Activated naive CD8-positive, alpha-beta T cell (primary cell): ENCODE results near the gene KIRREL3.

Experiments used
- H3K27ac Mint-ChIP-seq: one replicate; pipeline ENCODE4 v1.8.0; 2021; ENCODE audit warnings: mixed read lengths
- H3K27me3 Mint-ChIP-seq: one replicate; pipeline ENCODE4 v1.8.0; 2021; ENCODE audit warnings: mixed read lengths
- H3K36me3 Mint-ChIP-seq: one replicate; pipeline ENCODE4 v1.8.0; 2021; ENCODE audit warnings: mixed read lengths
- H3K4me1 Mint-ChIP-seq: one replicate; pipeline ENCODE4 v1.8.0; 2021; ENCODE audit warnings: low read depth, mixed read lengths
- H3K4me3 Mint-ChIP-seq: one replicate; pipeline ENCODE4 v1.8.0; 2021; ENCODE audit warnings: mild to moderate bottlenecking, mixed read lengths
- H3K9me3 Mint-ChIP-seq: one replicate; pipeline ENCODE4 v1.8.0; 2021; ENCODE audit warnings: low read depth, mixed read lengths

Gene KIRREL3

DNA sequence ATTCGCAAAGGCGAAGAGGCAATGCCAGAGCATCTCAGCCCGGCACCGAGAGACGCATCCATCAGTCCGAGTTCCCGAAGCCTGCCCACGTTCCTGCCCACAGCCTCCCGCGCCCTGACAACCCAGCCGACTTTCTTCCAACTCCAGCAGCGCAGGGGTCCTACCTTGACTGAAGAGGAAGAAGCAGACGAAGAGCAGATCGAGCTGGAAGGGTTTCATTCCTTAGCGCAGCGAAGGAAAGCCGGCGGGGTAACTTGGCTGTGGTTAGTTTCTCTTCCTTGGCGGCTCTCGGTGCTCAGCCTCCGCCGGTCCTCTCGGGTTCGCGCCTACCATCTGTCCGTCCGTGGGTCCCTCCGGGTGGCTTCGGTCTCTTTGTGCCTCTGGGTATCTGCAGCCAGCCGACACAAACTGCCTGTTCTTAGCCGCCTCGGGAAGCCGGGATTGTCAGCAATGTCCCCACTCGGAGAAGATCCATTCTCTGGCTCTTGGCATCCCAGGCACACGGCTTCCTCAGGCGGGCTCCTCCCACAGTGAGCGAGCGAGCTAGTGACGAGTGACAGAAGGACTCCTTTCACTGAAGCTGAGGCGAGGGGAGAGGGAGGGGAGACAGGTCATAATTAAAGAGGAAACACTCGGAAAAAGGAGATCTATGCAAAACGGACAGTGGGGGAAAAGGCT lies at the start of gene KIRREL3:
TSS of gene KIRREL3 (minus strand) at position 480 of the 678 bp plus-strand sequence.
- H3K4me1 Mint-ChIP-seq, result no peaks in the 10 kb centered on the region
- peaks cover 36% of the 10 kb centered on the region for H3K27me3 Mint-ChIP-seq
- no peaks in the 10 kb centered on the region for H3K36me3 Mint-ChIP-seq
- no peak within 1 kb of the TSS for H3K4me3 Mint-ChIP-seq
- no peak within 1 kb of the TSS for H3K27ac Mint-ChIP-seq
- no peaks in the 10 kb centered on the region for H3K9me3 Mint-ChIP-seq

DNA sequence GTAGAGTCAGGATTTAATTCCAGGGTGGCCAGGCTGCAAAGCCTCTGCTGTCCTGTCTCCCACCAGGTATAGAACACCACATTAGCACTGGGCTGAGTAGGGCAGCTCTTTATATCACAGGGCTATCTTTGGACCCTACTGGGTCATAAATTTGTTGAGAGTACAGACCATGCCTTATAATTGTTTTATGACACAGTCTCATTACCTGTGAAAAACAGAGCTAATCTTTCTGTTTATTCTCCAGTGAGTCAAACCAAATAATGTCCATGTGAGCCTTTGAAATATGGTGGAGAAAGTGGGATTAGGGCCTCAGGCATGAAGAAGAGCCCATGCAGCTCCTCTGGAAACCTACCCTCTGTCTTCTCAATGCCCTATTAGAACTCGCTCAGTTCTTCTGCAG lies 49.6 kb upstream of the KIRREL3 start:
- Mint-ChIP-seq H3K27ac (no peak overlapping the region), H3K9me3 (no peaks in the 10 kb centered on the region), H3K27me3 (no peaks in the 10 kb centered on the region), H3K4me1 (no peaks in the 10 kb centered on the region), H3K4me3 (no peak overlapping the region), H3K36me3 (no peaks in the 10 kb centered on the region)

DNA sequence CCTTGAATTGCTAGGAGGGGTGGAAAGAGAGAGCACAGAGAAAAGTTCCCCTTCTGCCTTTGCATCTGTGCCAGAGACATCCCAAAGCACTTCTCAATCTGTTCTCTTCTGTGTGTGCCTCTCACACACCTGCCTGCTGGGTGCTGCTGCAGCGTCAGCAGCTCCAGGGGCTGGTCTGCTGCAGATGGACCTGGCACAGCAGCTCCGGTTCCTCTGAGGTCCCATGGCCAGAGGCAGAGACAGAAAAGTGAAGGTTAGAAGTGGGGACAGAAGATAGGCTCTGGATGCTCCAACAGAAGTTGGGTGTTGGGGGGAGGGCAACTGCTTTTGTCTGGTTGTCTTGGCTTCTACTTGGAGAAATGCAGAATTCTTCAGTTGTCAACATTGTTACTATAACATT lies 48.9 kb upstream of the KIRREL3 start:
- Mint-ChIP-seq H3K9me3 (no peaks in the 10 kb centered on the region), H3K4me1 (no peaks in the 10 kb centered on the region), H3K36me3 (no peaks in the 10 kb centered on the region), H3K4me3 (no peak overlapping the region), H3K27me3 (no peaks in the 10 kb centered on the region), H3K27ac (no peak overlapping the region)

- peaks cover 2% of the 10 kb centered on the region for H3K27me3 Mint-ChIP-seq
- no peaks in the 10 kb centered on the region for H3K4me1 Mint-ChIP-seq
- H3K27ac Mint-ChIP-seq, result no peak overlapping the region
- H3K36me3 Mint-ChIP-seq, result no peaks in the 10 kb centered on the region
- no peak overlapping the region for H3K4me3 Mint-ChIP-seq
- no peaks in the 10 kb centered on the region for H3K9me3 Mint-ChIP-seq
These were observed 44.0 kb upstream of the KIRREL3 start for GRCh38 chr11:127044535-127044934.

DNA sequence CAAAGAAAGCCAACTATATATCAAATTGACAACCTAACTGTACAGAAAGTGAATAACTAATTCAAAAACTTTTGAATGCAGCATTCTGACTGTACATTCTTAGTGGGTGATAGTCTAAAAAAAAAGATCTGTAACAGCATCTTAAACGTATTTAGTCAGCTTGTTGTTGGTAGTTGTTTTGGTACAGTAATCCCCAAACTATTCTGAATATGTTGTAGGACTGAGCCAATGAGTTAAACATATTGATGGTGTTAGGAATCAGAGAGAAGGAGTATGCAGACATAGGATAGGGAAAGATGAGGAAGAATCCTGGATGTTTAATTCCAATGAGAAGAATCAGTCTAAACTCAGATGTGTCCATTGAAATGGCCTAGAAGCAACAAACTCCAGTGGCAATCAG lies 41.9 kb upstream of the KIRREL3 start:
- no peaks in the 10 kb centered on the region for H3K36me3 Mint-ChIP-seq
- H3K9me3 Mint-ChIP-seq, result no peaks in the 10 kb centered on the region
- H3K27ac Mint-ChIP-seq, result no peak overlapping the region
- H3K4me1 Mint-ChIP-seq, result no peaks in the 10 kb centered on the region
- no peak overlapping the region for H3K4me3 Mint-ChIP-seq
- H3K27me3 Mint-ChIP-seq, result peaks cover 8% of the 10 kb centered on the region

GRCh38 chr11:127039591-127039990 lies 39.0 kb upstream of the KIRREL3 start:
- Mint-ChIP-seq H3K9me3 (peaks cover 3% of the 10 kb centered on the region), H3K36me3 (no peaks in the 10 kb centered on the region)

GRCh38 chr11:127037596-127037995 lies 37.0 kb upstream of the KIRREL3 start:
- Mint-ChIP-seq H3K27me3 (peaks cover 9% of the 10 kb centered on the region), H3K9me3 (peaks cover 5% of the 10 kb centered on the region), H3K36me3 (no peaks in the 10 kb centered on the region), H3K27ac (no peak overlapping the region), H3K4me1 (no peaks in the 10 kb centered on the region), H3K4me3 (no peak overlapping the region)

More at GRCh38 chr11:127039591-127039990, 39.0 kb upstream of the KIRREL3 start:
- Mint-ChIP-seq H3K27me3 (peaks cover 9% of the 10 kb centered on the region), H3K4me1 (no peaks in the 10 kb centered on the region), H3K27ac (no peak overlapping the region), H3K4me3 (no peak overlapping the region)

DNA sequence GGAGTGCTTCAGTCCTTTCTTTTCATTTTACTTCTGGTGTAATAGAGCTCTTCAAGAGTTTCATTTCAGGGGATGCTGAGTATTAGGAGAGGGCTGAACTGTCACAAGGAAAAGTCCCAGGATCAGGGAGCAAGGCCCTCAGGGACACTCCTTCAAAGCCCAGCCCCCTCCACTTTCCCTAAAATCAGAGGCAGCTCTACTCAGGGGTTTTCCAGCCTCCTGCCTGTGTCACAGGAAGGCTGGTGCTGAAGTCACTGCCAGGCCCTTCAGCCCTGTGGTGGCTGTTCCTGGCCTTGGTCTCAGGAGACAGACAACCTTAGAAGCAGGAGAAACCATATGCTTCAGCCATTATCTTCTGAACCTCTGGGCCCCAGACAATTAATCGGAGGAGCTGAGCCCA lies 36.4 kb upstream of the KIRREL3 start:
- Mint-ChIP-seq H3K9me3 (peaks cover 5% of the 10 kb centered on the region), H3K27me3 (peaks cover 9% of the 10 kb centered on the region), H3K27ac (no peak overlapping the region), H3K36me3 (no peaks in the 10 kb centered on the region), H3K4me3 (no peak overlapping the region), H3K4me1 (no peaks in the 10 kb centered on the region)

DNA sequence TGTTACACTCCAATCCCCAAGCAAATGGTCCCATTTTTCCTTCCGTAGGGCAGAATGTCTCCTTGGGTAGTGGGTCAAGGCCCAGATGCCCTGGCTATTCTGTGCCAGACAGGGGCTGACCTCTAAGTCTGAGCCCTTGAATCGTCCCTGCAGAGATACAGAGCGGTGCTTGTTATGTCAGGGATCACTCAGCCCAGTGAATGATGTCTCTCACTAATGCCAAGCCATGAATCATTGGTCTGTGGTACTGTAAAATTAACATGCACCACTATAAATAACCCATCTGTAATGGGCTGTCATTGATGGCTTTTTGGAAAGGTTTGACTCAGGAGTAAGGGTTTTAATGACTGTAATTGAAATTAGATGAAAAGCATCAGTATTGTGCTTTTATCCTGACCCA lies 35.3 kb upstream of the KIRREL3 start:
- Mint-ChIP-seq H3K27me3 (peaks cover 9% of the 10 kb centered on the region), H3K36me3 (no peaks in the 10 kb centered on the region), H3K4me3 (no peak overlapping the region), H3K4me1 (no peaks in the 10 kb centered on the region), H3K27ac (no peak overlapping the region), H3K9me3 (peaks cover 5% of the 10 kb centered on the region)

GRCh38 chr11:127034973-127035372 lies 34.4 kb upstream of the KIRREL3 start:
- Mint-ChIP-seq H3K4me3 (no peak overlapping the region), H3K36me3 (no peaks in the 10 kb centered on the region), H3K4me1 (no peaks in the 10 kb centered on the region), H3K9me3 (peaks cover 5% of the 10 kb centered on the region), H3K27me3 (peaks cover 8% of the 10 kb centered on the region), H3K27ac (no peak overlapping the region)

GRCh38 chr11:127028648-127029047 lies 28.1 kb upstream of the KIRREL3 start:
- Mint-ChIP-seq H3K9me3 (no peaks in the 10 kb centered on the region), H3K4me1 (no peaks in the 10 kb centered on the region), H3K36me3 (no peaks in the 10 kb centered on the region), H3K27me3 (peaks cover 5% of the 10 kb centered on the region), H3K4me3 (no peak overlapping the region), H3K27ac (no peak overlapping the region)

- peaks cover 5% of the 10 kb centered on the region for H3K27me3 Mint-ChIP-seq
- no peak overlapping the region for H3K27ac Mint-ChIP-seq
- H3K4me3 Mint-ChIP-seq, result no peak overlapping the region
- no peaks in the 10 kb centered on the region for H3K9me3 Mint-ChIP-seq
- no peaks in the 10 kb centered on the region for H3K36me3 Mint-ChIP-seq
- no peaks in the 10 kb centered on the region for H3K4me1 Mint-ChIP-seq
These were observed 27.2 kb upstream of the KIRREL3 start for GRCh38 chr11:127027789-127028188.

DNA sequence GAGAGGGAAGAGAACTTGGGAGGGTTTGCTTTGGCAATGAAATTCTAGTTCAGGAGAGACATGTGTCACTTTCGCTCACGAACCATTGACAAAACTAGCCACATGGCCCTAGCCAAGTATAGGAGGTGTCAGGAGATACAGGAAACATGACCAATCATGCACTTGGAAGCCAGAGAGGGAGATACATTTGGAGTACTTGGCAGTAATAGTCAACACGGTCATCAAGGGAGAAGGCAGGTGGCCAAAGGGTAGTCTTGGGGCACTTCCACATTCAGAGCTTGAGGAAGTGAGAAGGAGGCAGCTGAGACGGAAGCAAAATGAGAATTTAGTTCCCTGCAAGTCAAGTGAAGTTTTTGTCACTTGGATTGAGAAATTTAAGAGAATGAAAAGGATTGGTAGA lies 26.4 kb upstream of the KIRREL3 start:
- no peak overlapping the region for H3K4me3 Mint-ChIP-seq
- H3K27ac Mint-ChIP-seq, result no peak overlapping the region
- no peaks in the 10 kb centered on the region for H3K4me1 Mint-ChIP-seq
- H3K36me3 Mint-ChIP-seq, result no peaks in the 10 kb centered on the region
- H3K9me3 Mint-ChIP-seq, result no peaks in the 10 kb centered on the region
- peaks cover 7% of the 10 kb centered on the region for H3K27me3 Mint-ChIP-seq

- Mint-ChIP-seq H3K4me3 (no peak overlapping the region), H3K9me3 (no peaks in the 10 kb centered on the region), H3K4me1 (no peaks in the 10 kb centered on the region), H3K27ac (no peak overlapping the region), H3K36me3 (no peaks in the 10 kb centered on the region), H3K27me3 (peaks cover 7% of the 10 kb centered on the region)
These were observed 23.4 kb upstream of the KIRREL3 start for GRCh38 chr11:127023991-127024390.

- Mint-ChIP-seq H3K9me3 (no peaks in the 10 kb centered on the region), H3K36me3 (no peaks in the 10 kb centered on the region), H3K4me1 (no peaks in the 10 kb centered on the region), H3K27me3 (peaks cover 11% of the 10 kb centered on the region), H3K27ac (no peak overlapping the region), H3K4me3 (no peak overlapping the region)
These were observed 18.2 kb upstream of the KIRREL3 start for GRCh38 chr11:127018683-127019279.

DNA sequence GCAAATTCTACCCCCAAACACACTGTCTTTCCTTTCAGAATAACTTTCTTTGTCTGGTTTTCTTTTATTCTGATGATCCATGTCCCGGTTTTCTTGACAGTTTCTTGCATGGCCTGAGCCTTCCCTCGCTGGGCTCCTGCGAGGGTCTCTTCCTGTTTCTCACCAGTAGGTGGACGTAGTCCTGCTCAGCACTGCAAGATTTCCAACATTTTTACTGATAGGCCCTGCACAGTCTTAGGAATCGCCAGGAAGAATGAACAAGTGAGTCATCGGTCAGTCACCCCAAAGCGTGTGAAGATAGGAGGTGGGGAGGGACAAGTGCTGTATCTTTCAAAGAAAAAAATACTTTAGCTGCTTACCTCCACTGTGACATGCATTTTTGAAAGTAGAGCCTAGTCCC lies 16.9 kb upstream of the KIRREL3 start:
- Mint-ChIP-seq H3K4me1 (no peaks in the 10 kb centered on the region), H3K9me3 (no peaks in the 10 kb centered on the region), H3K27me3 (peaks cover 15% of the 10 kb centered on the region), H3K4me3 (no peak overlapping the region), H3K36me3 (no peaks in the 10 kb centered on the region), H3K27ac (no peak overlapping the region)
